NCI-H2029 treated with DMSO at 0.1 percent for 48 hours (cell line): ENCODE results near the gene EPN2.
"Not testable (repeated sequence)": the region's sequence is repeated elsewhere in the genome, so short reads cannot be mapped to it uniquely, and the experiment has no call there.

Experiments used
- DNase-seq: peaks from one replicate; lab custom pipeline; 2025; lab: John Stamatoyannopoulos, UW

EPN2 gene

DNA sequence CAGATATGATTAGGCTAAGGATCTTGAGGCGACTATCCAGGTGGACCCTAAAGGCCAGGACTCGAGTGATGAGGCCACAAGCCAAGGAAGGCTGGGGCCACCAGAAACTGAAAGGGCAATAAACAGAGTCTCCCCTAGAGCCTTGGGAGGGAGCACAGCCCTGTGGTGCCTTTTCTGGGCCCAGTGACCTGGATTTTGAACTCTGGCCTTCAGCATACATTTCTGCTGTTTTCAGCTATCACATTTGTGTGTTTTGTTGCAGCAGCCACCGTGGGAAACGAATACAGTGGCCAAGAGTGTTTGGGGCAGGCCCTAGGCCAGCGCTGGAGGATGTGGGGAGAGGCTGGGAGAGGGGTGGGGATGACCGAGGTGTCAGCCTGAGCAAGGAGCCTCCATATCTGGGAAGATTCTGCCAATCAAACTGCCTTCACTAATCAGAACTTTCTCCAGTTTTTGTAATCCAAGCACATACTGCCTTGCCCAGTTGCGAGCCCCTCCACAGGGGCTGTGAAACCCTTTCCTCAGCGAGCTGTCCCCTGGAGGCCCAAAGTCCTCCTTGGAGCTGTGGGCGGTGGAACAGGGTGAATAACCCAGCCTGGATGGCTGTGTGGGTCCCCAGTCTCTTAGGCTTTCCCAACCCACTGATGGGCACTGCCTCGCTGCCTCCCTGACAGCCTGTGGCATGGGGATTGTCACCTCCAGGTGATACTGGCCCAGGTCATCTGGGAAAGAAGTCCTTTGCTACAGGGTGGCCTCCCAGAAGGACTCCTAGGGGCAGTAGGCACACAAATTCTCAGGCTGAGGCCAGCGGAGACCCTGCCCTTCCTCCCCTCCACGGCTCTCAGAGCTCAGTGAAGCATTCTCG, 108.6 kb downstream of the EPN2 start:
- no peak for DNase-seq

DNA sequence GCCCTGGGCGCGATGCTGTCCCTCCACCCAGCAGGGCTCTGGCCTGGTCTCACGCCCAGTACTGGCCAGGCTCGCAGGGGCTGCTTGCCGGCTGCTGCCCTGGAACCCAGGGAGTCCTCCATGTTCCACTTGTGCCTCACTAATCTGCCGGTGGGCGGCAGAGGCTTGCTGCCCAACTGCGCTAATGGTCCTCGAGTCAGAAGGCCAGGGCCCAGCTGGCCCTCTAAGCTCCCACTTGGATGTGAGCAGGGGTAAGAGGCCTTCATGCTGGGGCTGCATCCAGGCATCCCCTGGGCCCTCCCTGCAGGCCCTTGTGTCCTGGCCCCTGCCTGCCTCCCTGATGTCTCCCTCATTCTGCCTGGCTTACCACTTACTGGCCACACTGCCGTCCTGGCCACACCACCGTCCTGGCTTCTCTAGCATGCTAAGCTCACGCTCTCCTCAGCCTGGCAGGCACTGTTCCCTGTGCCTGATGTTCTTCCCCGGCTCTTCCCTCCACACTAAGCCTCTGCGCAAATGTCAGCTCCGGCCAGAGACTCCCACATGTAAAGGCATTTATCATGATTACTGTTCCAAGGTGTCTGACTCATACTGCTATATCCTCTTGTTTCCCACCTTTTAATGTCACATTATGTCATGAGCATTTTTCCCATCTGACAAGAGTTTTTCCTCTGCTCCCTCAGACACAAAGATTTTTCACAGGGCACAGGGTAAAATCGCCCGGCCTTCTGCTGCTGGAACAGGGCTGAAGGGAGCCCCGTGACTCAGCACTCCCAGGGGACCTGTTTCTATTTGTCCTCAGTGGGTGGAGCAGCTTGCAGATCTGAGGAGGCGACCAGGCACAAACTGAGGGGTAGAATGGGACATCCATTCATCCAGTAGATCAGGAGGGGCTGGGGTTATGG, 109.4 kb downstream of the EPN2 start:
- DNase-seq = no peak

DNA sequence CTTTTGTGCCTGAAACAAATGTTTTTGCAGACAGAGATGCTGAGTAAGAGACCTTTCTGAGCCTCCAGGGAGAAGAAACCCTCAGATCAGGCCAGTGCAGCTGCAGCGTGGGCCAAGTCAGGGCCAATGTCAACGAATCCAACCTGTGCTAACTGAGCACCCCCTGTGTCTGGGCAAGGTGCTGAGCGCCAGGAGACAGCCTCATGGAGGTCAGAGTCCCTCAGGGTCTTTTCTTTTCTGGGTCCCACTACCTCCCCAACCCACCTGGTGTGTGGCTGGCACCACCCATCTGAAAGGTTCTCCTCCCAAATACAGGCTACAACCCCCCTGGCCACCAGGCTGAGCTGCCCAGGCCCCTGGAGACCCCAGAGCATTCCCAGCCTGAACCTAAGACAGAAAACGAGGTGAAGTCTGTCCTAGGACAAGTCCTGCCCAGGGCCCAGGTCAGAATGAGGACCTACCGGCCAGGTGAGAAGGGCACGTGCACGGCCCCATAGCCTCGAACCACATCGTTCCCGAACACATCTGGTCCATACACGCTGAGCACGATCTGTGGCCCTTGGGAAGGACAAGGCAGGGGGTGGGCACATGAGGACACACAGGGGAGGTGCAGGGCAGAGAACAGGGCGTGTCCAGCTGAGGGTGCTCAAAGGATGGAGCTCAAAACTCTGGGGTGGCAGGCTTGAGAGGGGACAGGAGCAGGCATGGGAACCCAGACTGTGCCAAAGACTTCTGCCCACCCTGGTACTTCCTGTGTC, 110.3 kb downstream of the EPN2 start:
- DNase-seq = no peak

DNA sequence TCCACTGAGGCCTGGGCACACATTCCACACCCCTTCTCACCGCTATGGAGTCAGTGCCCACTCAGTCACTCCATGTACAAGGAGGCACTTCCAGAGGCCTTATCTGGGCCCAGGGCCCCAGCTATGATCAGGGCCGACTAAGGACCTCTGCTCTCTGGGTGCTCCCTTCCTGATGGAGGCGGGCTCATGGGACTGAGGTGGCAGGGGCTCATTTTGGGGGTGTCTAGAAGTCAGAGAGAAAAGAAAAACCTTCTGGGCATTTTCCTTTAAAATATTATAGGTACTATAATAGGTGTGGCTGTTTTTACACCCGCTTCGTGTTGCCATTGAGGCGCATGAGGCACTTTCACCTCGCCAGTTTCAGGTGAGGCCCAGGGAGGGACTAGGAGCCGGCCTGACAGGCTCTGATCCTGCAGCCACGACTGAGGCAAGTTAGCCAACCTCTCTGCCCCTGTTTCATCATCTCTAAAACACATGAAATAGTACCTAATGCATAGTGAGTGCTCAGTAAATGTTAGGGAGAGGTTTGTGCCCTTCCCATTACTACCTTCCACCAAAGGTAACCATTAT, 111.0 kb downstream of the EPN2 start:
- DNase-seq = no peak

DNA sequence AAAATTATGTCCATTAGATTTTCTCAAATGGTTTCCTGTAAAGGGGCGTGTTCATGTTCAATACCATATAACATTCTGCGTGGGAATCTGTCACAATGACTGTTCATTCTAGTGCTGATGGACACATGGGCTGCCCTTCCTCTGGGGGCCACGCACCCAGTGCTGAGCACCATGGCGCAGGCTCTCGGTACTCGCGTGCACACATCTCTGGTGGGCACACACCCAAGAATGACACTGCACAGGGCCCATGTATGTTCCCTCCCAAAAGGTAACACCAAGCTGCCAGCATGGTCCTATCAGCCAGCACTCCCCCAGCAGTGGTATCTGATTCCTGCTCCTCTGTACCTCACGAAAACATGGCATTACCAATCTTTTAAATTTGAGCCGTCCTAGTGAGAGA, 111.6 kb downstream of the EPN2 start:
- DNase-seq = no peak

DNA sequence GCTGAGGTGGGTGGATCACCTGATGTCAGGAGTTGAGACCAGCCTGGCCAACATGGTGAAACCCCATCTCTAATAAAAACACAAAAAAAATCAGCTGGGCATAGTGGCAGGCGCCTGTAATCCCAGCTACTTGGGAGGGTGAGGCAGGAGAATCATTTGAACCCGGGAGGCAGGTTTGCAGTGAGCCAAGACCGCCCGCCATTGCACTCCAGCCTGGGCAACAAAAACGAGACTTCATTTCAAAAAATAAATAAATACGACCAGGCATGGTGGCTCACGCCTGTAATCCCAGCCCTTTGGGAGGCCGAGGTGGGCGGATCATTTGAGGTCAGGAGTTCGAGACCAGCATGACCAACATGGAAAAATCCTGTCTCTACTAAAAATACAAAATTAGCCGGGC, 116.2 kb downstream of the EPN2 start:
- not testable (repeated sequence) for DNase-seq

DNA sequence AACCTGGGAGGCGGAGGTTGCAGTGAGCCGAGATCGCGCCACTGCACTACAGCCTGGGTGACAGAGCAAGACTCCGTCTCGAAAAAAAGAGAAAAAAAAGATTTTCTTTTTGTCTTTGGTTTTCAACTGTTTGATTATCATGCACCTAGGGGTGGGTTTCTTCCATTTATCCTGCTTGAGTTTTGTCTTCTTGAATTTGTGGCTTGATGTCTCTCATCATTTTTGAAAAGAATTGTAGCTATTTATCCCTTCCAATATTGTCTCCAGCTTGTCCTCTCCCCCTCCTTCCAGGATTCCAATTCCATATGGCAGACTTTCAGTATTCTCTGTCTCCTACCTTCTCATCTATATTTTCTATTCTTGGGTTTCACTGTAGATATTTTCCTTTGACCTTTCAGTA, 117.6 kb downstream of the EPN2 start:
- no peak for DNase-seq

DNA sequence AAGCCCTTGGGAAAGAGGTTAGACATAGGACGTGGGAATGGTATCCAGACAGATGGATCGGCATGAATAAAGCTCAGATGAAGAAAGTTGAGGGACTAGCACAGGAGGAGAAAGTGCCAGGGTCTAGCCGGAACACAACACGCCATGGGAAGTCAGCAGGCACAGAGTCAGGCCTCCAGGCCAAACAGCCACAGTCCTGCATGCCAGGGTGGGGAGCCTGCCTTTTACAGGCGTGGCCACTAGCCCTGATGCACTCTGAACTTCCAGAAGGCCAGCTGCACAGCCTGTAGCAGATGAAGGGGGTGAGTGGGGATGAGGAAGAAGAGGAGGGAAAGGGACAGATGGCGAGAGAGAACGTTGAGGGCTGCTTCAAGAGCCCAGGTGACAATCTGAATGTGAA, 120.2 kb downstream of the EPN2 start:
- no peak for DNase-seq

DNA sequence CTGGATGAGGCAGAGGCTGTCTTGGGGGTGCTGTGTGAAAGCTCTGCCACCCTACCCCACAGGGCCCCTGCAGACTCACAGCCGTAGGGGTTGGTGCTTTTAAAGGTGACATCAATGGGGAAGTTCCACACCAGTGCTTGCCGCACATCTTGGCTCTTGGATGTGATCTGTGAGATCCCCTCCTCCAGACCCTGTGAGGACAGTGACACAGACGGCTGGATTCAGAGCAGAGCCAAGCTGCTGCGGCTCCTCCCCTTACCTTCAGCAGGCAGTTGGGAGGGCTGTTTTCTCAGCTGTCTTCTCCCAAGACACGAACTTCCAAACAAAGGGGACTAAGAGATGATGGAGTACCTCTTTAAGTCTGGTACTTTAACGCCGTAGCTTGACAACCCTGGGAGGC, 120.6 kb downstream of the EPN2 start:
- DNase-seq = no peak

DNA sequence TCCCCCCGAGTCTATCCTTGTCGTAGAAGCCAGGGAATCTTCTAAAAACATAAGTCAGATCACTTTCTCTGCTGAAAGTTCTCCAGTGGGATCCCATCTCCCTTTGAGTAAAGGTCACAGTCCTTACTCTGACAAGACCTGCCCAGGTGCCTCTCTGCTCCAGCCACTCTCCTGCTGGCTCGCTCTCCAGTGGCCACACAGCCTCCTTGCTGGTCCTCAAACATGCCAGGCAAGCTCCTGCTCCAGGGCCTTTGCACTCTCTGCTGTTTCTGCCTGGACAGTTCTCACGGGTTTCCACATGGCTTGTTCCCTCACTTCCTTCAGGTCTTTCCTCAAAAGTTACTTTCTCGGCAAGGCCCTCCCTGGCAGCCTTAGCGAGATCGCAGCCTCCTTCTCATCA, 122.0 kb downstream of the EPN2 start:
- no peak for DNase-seq

DNA sequence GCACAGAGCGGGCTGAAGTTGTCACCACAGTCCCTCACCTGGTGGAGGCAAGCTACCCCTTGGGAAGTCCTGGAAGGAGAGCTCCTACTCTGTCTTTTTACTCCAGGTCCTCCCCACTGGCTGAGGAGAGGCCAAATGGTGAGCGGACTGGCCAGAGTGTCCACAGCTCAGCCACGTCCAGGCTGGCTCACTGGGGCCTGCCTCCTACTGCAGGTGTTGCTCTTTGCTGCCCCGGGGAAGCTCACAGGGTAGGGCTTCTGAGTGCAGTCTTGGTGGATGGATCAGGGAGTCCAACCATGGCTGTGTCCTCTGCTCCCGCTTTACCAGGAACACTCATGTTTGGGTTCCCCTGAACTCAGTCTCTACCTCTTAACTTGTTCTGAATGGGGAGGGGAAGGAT, 122.7 kb downstream of the EPN2 start:
- no peak for DNase-seq

DNA sequence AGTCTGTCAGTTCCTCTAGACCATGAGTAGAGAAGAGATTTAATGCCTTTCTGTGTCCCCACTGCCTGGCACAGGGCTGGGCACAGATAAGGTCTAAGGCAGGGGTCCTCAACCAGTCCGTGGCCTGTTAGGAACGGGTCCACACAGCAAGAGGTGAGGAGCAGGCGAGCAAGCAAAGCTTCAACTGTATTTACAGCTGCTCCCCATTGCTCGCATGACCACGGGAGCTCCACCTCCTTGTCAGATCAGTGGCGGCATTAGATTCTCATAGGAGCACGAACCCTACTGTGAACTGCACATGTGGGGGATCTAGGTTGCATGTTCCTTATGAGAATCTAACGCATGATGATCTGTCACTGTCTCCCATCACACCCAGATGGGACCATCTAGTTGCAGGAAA, 123.6 kb downstream of the EPN2 start:
- DNase-seq = no peak

DNA sequence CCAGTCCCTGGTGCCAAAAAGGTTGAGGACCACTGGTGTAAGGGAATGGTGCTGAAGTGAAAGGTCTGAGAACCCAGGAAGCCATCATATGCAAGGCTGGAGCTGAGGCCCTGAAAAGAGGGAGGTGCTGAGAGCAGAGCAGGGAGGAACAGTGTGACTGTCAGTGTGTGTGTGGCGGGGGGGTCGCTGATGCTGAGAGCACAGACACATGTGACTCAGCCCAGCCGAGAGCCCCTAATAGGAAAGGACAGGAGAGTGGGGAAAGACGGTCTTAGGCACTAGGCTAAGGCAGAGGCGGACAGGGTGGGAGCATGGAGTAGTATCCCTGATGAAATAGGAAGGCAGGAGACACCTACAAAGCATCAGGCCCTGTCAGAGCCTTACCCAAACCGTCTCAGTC, 124.2 kb downstream of the EPN2 start:
- DNase-seq = no peak

DNA sequence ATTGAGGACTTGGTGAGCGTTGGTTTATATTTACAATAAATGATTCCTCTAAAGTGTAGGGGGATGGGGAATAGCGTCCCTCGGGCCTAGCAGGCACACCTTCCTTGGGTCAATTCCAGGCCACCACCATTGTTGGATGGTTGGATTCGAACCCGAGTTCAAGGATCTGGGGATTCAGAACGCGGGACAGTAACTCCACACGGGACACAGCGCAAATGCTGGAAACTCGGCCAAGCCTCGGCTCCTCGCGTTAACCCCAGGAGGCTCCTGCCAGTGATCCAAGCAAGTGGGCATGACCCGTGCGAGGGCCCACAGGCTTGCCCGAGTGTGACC, 124.7 kb downstream of the EPN2 start:
- DNase-seq = no peak

DNA sequence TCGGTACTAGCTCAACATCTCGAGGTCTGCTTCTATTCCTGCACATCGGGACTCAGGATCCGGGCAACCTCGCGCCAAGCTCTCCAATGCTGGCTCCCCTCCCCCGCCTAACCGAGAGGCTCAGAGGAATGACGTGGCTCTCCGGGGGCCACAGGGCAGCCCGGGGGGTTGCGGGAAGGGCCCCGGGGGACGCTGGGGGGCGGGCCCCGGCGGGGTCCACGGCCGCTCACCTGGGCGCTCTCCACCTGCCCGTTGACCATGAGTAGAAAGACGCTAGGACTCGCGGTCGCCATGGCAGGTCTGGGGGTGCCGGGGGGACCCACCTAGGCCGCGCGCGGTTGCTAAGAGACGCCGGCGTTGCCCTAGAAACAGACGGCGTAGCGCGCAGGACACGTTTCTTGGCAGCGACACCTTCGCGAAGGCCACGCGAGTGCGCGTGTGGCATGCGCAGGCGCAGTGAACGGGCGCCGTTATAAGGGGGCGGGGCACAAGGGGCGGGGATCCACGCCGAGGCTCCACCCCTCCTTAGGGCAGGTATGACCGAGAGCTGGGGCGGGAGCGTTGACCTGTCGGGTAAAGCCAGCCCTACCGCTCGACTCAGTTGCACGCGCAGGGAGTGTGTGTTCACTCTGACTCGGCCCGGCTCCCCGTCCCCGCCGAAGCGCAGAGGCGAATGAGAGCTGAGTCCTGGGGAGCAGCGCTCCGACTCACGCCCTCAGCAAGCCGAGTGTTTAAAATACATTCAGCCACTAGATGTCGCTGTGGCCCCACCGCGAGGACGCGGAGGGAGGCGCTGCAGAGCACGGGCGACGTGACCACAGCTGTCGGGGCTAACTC, 125.3 kb downstream of the EPN2 start, which contains the start of gene B9D1:
Gene B9D1 (minus strand): TSS at position 447 of the 837 bp plus-strand sequence. CDS start 154 bp downstream, at position 293.
- DNase-seq = peak; percentile 34

DNA sequence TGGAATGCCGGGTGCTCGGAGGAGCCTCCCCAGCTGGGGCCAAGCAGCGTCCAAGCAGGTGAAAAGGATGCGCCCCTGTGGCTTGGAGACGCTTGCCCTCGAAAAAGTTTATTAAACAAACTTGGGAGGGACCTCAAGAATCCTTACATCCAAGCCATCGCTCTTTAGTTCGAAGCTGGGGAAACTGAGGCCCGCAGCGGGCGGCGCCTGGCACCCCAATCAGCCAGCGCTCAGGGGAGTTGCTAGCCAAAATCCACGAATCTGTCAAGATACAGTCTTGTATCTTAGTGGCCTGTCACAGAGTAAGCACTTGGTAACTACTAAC, 125.9 kb downstream of the EPN2 start:
- DNase-seq = no peak

DNA sequence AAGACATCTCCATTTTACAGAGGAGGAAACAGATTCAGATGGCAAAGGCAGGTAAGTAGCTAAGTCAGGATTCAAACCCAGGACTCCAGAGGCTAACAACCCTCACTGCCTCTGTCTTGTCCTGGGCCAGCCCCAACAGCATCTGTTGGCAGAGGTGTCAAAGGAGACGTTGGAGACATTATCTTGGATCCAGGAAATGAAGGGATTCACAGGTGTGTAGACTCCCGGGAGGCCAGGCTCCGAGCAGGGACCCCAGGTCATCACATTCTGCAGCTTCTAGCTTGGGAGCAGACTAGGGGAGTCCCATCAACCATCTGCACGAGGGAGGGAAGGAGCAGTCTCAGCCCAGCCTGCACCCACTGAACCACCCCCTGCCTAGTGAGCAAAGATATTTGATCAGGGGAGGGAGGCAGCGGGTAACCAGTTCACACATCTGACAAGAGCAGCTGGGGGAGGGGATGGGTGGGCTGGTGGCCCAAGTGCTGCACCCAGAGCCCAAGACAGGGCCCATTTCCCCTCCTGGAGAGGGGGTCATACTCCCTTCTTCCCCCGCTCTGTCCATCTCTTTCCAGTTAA, 126.4 kb downstream of the EPN2 start:
- no peak for DNase-seq

DNA sequence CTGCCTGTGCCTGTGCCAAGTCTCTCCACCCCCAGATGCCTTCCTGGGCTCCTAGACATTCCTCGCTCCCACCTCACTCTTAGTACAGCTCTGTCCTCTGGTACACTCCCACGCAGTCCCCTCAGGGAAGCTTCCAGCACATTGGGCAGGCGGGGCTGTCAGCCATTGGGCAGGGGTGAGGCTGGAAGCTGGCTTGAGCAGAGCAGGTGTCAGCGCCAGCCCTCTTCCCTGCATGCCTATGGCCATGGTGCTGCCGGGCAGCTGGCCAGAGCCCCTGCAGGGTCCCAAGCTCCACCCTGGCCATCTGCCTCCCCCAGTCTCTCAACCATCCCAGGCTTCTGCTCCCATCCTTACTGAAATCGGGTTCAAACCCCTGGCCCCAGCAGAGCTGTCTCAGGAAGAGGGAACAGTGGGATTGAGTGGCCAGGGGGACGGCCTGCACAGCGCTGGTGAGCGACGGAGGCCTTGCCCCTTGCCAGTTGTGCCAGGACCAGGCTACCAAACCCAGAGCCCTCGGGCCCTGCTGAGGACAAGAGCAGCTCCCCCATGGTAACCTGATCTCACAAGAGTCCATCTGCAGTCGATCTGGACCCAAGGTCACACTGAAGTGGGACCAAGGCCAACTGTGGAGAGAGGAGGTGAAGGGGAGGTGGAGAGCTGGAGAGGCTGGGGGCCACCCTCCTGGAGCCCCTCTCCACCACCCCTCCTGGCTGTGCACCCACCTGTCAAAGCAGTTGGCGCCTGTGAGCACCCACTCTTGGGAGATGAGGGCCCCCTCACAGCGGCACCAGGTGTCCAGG, 127.7 kb downstream of the EPN2 start:
- DNase-seq = no peak

DNA sequence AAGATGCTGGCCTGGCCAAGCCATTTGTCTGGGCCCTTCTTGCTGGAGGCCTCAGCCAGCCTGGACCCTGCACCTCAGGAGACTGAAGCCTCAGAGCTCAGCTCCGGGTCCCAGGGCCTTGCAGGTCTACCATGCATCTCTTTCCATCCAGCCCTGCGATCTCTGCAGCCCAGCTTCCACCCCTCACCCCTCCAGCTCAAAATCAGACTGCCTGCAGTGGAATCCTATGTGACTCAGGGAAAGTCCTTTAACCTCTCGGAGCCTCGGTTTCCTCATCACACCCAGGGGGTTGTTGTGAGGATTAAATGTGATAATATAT, 128.3 kb downstream of the EPN2 start:
- DNase-seq = no peak
